WTC11 (cell line): ENCODE data around the gene RIC3. TPM values are rescaled to one million over a fixed set of nuclear protein-coding genes. Genes with fewer than 3 reads are reported as not detected.

Experiments
- ATAC-seq: fragments of 200-7000 bp; cut with Tn5 transposase; 2 replicates; pipeline ENCODE4 v1.10.0; 2021; ENCODE audit warnings: mild to moderate bottlenecking, moderate library complexity
- CTCF ChIA-PET: fragments of 300-600 bp; sonication (Branson Sonifier 250); formaldehyde crosslinking; loops from one replicate; lab custom pipeline; 2021; ENCODE audit warnings: antibody characterized with exemption; lab: Charles Lee
- POLR2A ChIA-PET: fragments of 350-600 bp; sonication (Branson Sonifier 250); formaldehyde crosslinking; loops from one replicate; lab custom pipeline; 2021; ENCODE audit warnings: antibody characterized with exemption; lab: Charles Lee
- DNase-seq: peaks from one replicate; pipeline ENCODE4 v3.0.0; 2021; ENCODE audit warnings: low spot score
- H3K27ac Mint-ChIP-seq: 2 replicates; pipeline ENCODE4 v1.8.0; 2021; ENCODE audit warnings: mixed read lengths
- H3K27me3 Mint-ChIP-seq: 2 replicates; pipeline ENCODE4 v1.8.0; 2021; ENCODE audit warnings: low read depth, mild to moderate bottlenecking, moderate library complexity, mixed read lengths
- H3K36me3 Mint-ChIP-seq: 2 replicates; pipeline ENCODE4 v1.8.0; 2021; ENCODE audit warnings: mixed read lengths
- H3K4me1 Mint-ChIP-seq: 2 replicates; pipeline ENCODE4 v1.8.0; 2022; ENCODE audit warnings: mixed read lengths
- H3K4me3 Mint-ChIP-seq: 2 replicates; pipeline ENCODE4 v1.8.0; 2021; ENCODE audit warnings: mild to moderate bottlenecking, moderate library complexity, mixed read lengths
- H3K9me3 Mint-ChIP-seq: 2 replicates; pipeline ENCODE4 v1.8.0; 2021; ENCODE audit warnings: mixed read lengths
- CTCF ChIP-seq: fragments of 200-600 bp; IDR thresholded peaks from 2 replicates; pipeline ENCODE4 v1.8.0; 2022; ENCODE audit warnings: antibody characterized with exemption
- E2F4 ChIP-seq: sonication (generic); formaldehyde crosslinking; IDR thresholded peaks from 2 replicates; pipeline ENCODE4 v1.8.1; 2022; ENCODE audit warnings: low read depth, mild to moderate bottlenecking, moderate library complexity, missing genetic modification reagents, borderline replicate concordance
- ESRRA ChIP-seq: sonication (generic); formaldehyde crosslinking; IDR thresholded peaks from 2 replicates; pipeline ENCODE4 v1.8.1; 2022; ENCODE audit warnings: mild to moderate bottlenecking, missing genetic modification reagents, borderline replicate concordance
- NFYB ChIP-seq: sonication (generic); formaldehyde crosslinking; conservative IDR thresholded peaks from 2 replicates; pipeline ENCODE4 v1.8.0; 2022; ENCODE audit warnings: low read depth, missing genetic modification reagents
- NR2C2 ChIP-seq: sonication (generic); formaldehyde crosslinking; IDR thresholded peaks from 2 replicates; pipeline ENCODE4 v1.8.0; 2022; ENCODE audit warnings: mild to moderate bottlenecking, missing genetic modification reagents
- ZMAT4 ChIP-seq: fragments of 250-450 bp; sonication (Bioruptor Pico); IDR thresholded peaks from 2 replicates; pipeline ENCODE4 v1.9.0; 2021; ENCODE audit warnings: mild to moderate bottlenecking
- ZNF416 ChIP-seq: fragments of 250-450 bp; sonication (Bioruptor Pico); IDR thresholded peaks from 2 replicates; pipeline ENCODE4 v1.9.0; 2021; ENCODE audit warnings: mild to moderate bottlenecking, inconsistent platforms
- total RNA-seq: library from RNA; stranded (reverse); gene quantifications from 3 replicates; pipeline ENCODE4 v1.2.3, GENCODE V29; 2021
- TF ChIP-seq, protein P1 (sequence below): sonication (generic); formaldehyde crosslinking; IDR thresholded peaks from 2 replicates; pipeline ENCODE4 v1.8.1; 2022; ENCODE audit warnings: mild to moderate bottlenecking, missing genetic modification reagents, moderate library complexity, borderline replicate concordance
- TF ChIP-seq, protein P2 (sequence below): sonication (generic); formaldehyde crosslinking; IDR thresholded peaks from 2 replicates; pipeline ENCODE4 v1.8.1; 2023; ENCODE audit warnings: mild to moderate bottlenecking, missing genetic modification reagents, moderate library complexity
- TF ChIP-seq, protein P3 (sequence below): sonication (generic); formaldehyde crosslinking; IDR thresholded peaks from 2 replicates; pipeline ENCODE4 v1.8.0; 2022; ENCODE audit warnings: mild to moderate bottlenecking, missing genetic modification reagents

The RIC3 gene
- total RNA-seq, 1 experiment from 2014 or later = 15.7 TPM

DNA sequence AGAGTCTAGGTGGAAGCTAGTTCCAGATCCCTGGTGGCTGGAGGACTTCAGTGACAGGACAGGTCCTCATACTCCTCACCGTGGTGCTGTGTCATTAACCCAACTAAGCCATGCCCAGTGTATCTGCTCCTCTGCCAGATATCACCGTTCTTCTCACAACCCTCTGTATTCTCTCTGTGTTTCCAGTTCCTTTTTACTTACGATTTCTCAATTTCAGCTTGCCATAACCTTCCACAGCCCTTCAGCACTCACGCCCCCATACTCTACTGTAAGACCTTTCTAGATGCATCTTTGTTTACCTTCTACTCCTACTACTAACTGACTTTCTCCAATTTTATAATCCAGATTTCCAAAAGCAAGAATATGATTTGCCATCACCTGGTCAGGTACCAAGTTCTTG, 26.1 kb upstream of the RIC3 start (continued):
- no peak for TF ChIP-seq ESRRA
- no peak for TF ChIP-seq CTCF
- TF ChIP-seq, protein P1, sequence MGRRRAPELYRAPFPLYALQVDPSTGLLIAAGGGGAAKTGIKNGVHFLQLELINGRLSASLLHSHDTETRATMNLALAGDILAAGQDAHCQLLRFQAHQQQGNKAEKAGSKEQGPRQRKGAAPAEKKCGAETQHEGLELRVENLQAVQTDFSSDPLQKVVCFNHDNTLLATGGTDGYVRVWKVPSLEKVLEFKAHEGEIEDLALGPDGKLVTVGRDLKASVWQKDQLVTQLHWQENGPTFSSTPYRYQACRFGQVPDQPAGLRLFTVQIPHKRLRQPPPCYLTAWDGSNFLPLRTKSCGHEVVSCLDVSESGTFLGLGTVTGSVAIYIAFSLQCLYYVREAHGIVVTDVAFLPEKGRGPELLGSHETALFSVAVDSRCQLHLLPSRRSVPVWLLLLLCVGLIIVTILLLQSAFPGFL (CRISPR knock-in tag) = no peak
- TF ChIP-seq NFYB (CRISPR knock-in tag) = no peak
- no peak for TF ChIP-seq NR2C2 (CRISPR knock-in tag)

DNA sequence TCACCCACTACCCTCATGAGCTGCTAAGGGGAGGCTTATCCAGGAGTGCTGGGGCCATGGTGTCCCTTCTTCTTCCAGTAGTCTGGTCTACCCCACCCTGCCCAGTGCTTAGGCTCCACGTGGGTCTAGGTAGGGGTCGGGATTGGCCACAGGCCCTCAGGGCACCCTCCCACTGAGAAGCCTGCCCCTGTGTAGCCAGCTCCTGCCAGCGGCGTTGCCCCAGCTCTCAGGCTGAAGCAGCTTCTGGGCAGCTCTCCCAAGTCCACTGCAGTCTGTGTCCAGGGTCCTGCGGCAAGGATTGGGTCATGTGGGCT, 24.0 kb upstream of the RIC3 start:
- no peak overlapping the region for H3K4me3 Mint-ChIP-seq
- H3K4me1 Mint-ChIP-seq = no peaks in the 10 kb centered on the region
- no peak overlapping the region for H3K27ac Mint-ChIP-seq
- H3K9me3 Mint-ChIP-seq = no peaks in the 10 kb centered on the region
- ATAC-seq (peak; percentile 88), DNase-seq (peak; percentile 38)
- H3K36me3 Mint-ChIP-seq = no peaks in the 10 kb centered on the region
- CTCF ChIA-PET = interaction anchor here (0.5 to 2.5 kb wide), 50 partner anchors 9 to 767 kb away, joined by 3 to 29 read pairs (median 4); partner anchors contain the start of genes LMO1 and RIC3
- POLR2A ChIA-PET = no interaction called here
- peaks cover 29% of the 10 kb centered on the region for H3K27me3 Mint-ChIP-seq
- TF ChIP-seq, protein P2, sequence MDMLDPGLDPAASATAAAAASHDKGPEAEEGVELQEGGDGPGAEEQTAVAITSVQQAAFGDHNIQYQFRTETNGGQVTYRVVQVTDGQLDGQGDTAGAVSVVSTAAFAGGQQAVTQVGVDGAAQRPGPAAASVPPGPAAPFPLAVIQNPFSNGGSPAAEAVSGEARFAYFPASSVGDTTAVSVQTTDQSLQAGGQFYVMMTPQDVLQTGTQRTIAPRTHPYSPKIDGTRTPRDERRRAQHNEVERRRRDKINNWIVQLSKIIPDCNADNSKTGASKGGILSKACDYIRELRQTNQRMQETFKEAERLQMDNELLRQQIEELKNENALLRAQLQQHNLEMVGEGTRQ (CRISPR knock-in tag) = peak; percentile 66
- TF ChIP-seq, protein P3, sequence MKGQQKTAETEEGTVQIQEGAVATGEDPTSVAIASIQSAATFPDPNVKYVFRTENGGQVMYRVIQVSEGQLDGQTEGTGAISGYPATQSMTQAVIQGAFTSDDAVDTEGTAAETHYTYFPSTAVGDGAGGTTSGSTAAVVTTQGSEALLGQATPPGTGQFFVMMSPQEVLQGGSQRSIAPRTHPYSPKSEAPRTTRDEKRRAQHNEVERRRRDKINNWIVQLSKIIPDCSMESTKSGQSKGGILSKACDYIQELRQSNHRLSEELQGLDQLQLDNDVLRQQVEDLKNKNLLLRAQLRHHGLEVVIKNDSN (CRISPR knock-in tag) = peak; percentile 75
- TF ChIP-seq CTCF (no peak; the same call in none of the 2 replicates), ZMAT4 (CRISPR knock-in tag) (no peak), E2F4 (no peak)

DNA sequence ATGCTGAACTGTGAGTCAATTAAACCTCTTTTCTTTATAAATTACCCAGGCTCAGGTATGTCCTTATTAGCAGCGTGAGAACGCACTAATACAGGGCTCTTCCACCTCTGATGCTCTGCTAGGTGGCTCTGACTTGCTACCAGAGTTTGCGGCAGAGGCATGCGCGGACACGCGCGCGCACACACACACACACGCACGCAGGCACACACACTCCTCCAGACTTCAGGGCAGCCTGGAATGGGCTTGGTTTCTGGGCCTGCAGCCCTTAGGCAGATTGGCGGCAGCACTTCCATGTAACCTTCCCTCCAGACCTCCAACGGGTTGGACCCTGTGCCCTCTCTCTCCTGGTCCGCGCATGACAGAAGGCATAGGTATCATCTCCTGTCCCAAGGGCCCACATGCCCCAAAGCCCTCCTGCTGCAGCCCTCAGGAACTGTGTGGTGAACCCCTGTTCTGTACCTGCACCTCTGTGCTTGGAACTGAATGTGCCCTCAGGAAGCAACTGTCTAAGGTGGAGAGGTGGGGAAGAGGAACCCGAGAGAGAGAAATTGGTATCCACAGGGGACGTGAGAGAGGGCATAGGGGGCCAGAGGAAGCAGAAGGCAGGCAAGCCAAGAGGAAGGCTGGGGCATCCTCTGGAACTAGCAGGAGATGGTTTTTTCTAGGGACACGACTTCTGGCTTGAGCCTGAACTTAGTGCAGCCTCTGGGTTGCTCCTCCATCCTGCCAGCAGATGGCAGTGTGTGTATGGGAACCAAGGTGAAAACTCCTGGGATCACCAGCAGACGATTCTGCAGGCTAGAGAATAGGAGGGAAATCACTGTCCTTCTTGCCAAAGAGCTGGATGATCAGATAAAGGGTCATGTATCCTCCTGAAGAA, 23.4 kb upstream of the RIC3 start:
- Mint-ChIP-seq H3K4me3 (no peak overlapping the region), H3K27me3 (peaks cover 26% of the 10 kb centered on the region)
- CTCF ChIA-PET = interaction anchor here (0.5 to 2.5 kb wide), 50 partner anchors 8 to 767 kb away, joined by 3 to 29 read pairs (median 4); partner anchors contain the start of genes LMO1 and RIC3
- TF ChIP-seq CTCF (peak; percentile 70), ZNF416 (CRISPR knock-in tag) (no peak)
- TF ChIP-seq, all 79 proteins: peak for 1
- ATAC-seq (peak; percentile 93), DNase-seq (peak; percentile 84)
- Mint-ChIP-seq H3K9me3 (no peaks in the 10 kb centered on the region), H3K36me3 (no peaks in the 10 kb centered on the region), H3K4me1 (no peaks in the 10 kb centered on the region), H3K27ac (no peak overlapping the region)
- POLR2A ChIA-PET = no interaction called here
